DMS79 treated with DMSO at 0.1 percent for 48 hours (cell line): ENCODE measurements around the gene CNTNAP5.

ENCODE experiments used
- DNase-seq: peaks from one replicate; lab custom pipeline; 2025; lab: John Stamatoyannopoulos, UW

Gene CNTNAP5

GRCh38 chr2:124450481-124450880 lies 425.4 kb downstream of the CNTNAP5 start:
- DNase-seq, result no peak

- no peak for DNase-seq
Observed at GRCh38 chr2:124476291-124476690, 451.2 kb downstream of the CNTNAP5 start.

- DNase-seq, result no peak
Observed at GRCh38 chr2:124478761-124479160, 453.7 kb downstream of the CNTNAP5 start.

GRCh38 chr2:124480958-124481357 lies 455.9 kb downstream of the CNTNAP5 start:
- no peak for DNase-seq

GRCh38 chr2:124482044-124482443 lies 457.0 kb downstream of the CNTNAP5 start:
- no peak for DNase-seq

- no peak for DNase-seq
Observed at GRCh38 chr2:124482551-124482950, 457.5 kb downstream of the CNTNAP5 start.

GRCh38 chr2:124485659-124486058 lies 460.6 kb downstream of the CNTNAP5 start:
- DNase-seq, result no peak

GRCh38 chr2:124489686-124490085 lies 464.6 kb downstream of the CNTNAP5 start:
- DNase-seq, result no peak

- no peak for DNase-seq
Observed at GRCh38 chr2:124501575-124502152, 476.6 kb downstream of the CNTNAP5 start.

- no peak for DNase-seq
Observed at GRCh38 chr2:124514236-124514635, 489.1 kb downstream of the CNTNAP5 start.

- no peak for DNase-seq
Observed at GRCh38 chr2:124520953-124521352, 495.9 kb downstream of the CNTNAP5 start.

GRCh38 chr2:124523096-124523495 lies 498.0 kb downstream of the CNTNAP5 start:
- DNase-seq, result no peak

- no peak for DNase-seq
Observed at GRCh38 chr2:124524155-124524915, 499.2 kb downstream of the CNTNAP5 start.

- no peak for DNase-seq
Observed at GRCh38 chr2:124526221-124526620, 501.1 kb downstream of the CNTNAP5 start.

- no peak for DNase-seq
Observed at GRCh38 chr2:124530203-124530602, 505.1 kb downstream of the CNTNAP5 start.

GRCh38 chr2:124533226-124533954 lies 508.3 kb downstream of the CNTNAP5 start:
- no peak for DNase-seq

GRCh38 chr2:124534028-124534427 lies 508.9 kb downstream of the CNTNAP5 start:
- DNase-seq, result no peak

- no peak for DNase-seq
Observed at GRCh38 chr2:124535816-124536215, 510.7 kb downstream of the CNTNAP5 start.

GRCh38 chr2:124536591-124536990 lies 511.5 kb downstream of the CNTNAP5 start:
- DNase-seq, result no peak

- no peak for DNase-seq
Observed at GRCh38 chr2:124538549-124538948, 513.5 kb downstream of the CNTNAP5 start.

GRCh38 chr2:124540805-124541204 lies 515.7 kb downstream of the CNTNAP5 start:
- DNase-seq, result no peak

- peak; percentile 94 for DNase-seq
Observed at GRCh38 chr2:124542932-124543640, 518.0 kb downstream of the CNTNAP5 start.
